Ectodermal cell (in vitro differentiated cells): ENCODE results near the gene ZBTB7C.

Experiments
- H3K27ac ChIP-seq: 2 replicates; pipeline ENCODE4 v1.7.0; 2013; ENCODE audit warnings: mild to moderate bottlenecking, low read depth, low read length; ENCODE audit not compliant: insufficient read depth, poor library complexity, severe bottlenecking
- H3K27me3 ChIP-seq: 2 replicates; pipeline ENCODE4 v1.7.0; 2013; ENCODE audit warnings: mild to moderate bottlenecking, low read length; ENCODE audit not compliant: insufficient read depth, control insufficient read depth, poor library complexity, severe bottlenecking
- H3K36me3 ChIP-seq: one replicate; pipeline ENCODE4 v1.7.0; 2013; ENCODE audit warnings: low read length; ENCODE audit not compliant: control insufficient read depth, insufficient read depth
- H3K4me1 ChIP-seq: one replicate; pipeline ENCODE4 v1.7.0; 2013; ENCODE audit warnings: low read length; ENCODE audit not compliant: control insufficient read depth, insufficient read depth
- H3K4me3 ChIP-seq: 2 replicates; pipeline ENCODE4 v1.7.0; 2013; ENCODE audit warnings: low read depth, low read length, control low read depth; ENCODE audit not compliant: insufficient read depth
- H3K9me3 ChIP-seq: 2 replicates; pipeline ENCODE4 v1.7.0; 2013; ENCODE audit warnings: mild to moderate bottlenecking, low read length, moderate library complexity; ENCODE audit not compliant: control insufficient read depth
- WGBS, 2 experiments: methylation state at CpG; one replicate each; pipeline ENCODE4 v1.1.7; 2013; ENCODE audit warnings: missing lambda C conversion rate in 2 of 2; 5-methylcytosine and 5-hydroxymethylcytosine counted together

ZBTB7C gene

GRCh38 chr18:48304906-48305693 is 104.1 kb downstream of the ZBTB7C start:
- Histone ChIP-seq H3K36me3 (no peaks in the 10 kb centered on the region), H3K4me3 (no peak overlapping the region), H3K27ac (no peak overlapping the region), H3K9me3 (no peaks in the 10 kb centered on the region), H3K27me3 (no peaks in the 10 kb centered on the region), H3K4me1 (peaks cover 6% of the 10 kb centered on the region)
- 90 to 93% methylated on average over 16 of the region's 16 CpGs for WGBS, 2 experiments

- Histone ChIP-seq H3K36me3 (no peaks in the 10 kb centered on the region), H3K27me3 (no peaks in the 10 kb centered on the region), H3K4me3 (no peak overlapping the region), H3K27ac (no peak overlapping the region), H3K4me1 (peaks cover 6% of the 10 kb centered on the region), H3K9me3 (no peaks in the 10 kb centered on the region)
- 89% methylated on average over 3 of the region's 3 CpGs for whole genome bisulfite sequencing, 2 experiments
Measured at GRCh38 chr18:48303883-48304282, 105.3 kb downstream of the ZBTB7C start.

GRCh38 chr18:48302736-48303135 is 106.4 kb downstream of the ZBTB7C start:
- H3K36me3 ChIP-seq = no peaks in the 10 kb centered on the region
- H3K4me1 ChIP-seq = peaks cover 6% of the 10 kb centered on the region
- H3K9me3 ChIP-seq = no peaks in the 10 kb centered on the region
- WGBS, 2 experiments = 93% methylated on average over 3 of the region's 3 CpGs
- H3K4me3 ChIP-seq = no peak overlapping the region
- no peaks in the 10 kb centered on the region for H3K27me3 ChIP-seq
- H3K27ac ChIP-seq = no peak overlapping the region

- Histone ChIP-seq H3K36me3 (no peaks in the 10 kb centered on the region), H3K4me3 (no peak overlapping the region), H3K27me3 (no peaks in the 10 kb centered on the region), H3K9me3 (no peaks in the 10 kb centered on the region), H3K4me1 (peaks cover 6% of the 10 kb centered on the region), H3K27ac (no peak overlapping the region)
- WGBS, 2 experiments = 49 to 50% methylated on average over 6 of the region's 6 CpGs
Measured at GRCh38 chr18:48300463-48300961, 108.7 kb downstream of the ZBTB7C start.

- Histone ChIP-seq H3K36me3 (no peaks in the 10 kb centered on the region), H3K4me3 (no peak overlapping the region), H3K9me3 (no peaks in the 10 kb centered on the region), H3K4me1 (peaks cover 21% of the 10 kb centered on the region), H3K27me3 (no peaks in the 10 kb centered on the region), H3K27ac (no peak overlapping the region)
- WGBS, 2 experiments = 95% methylated on average over 4 of the region's 4 CpGs
Measured at GRCh38 chr18:48297139-48297538, 112.0 kb downstream of the ZBTB7C start.

- no peaks in the 10 kb centered on the region for H3K36me3 ChIP-seq
- no peaks in the 10 kb centered on the region for H3K27me3 ChIP-seq
- WGBS, 2 experiments = 94 to 96% methylated on average over 13 of the region's 13 CpGs
- peaks cover 21% of the 10 kb centered on the region for H3K4me1 ChIP-seq
- no peaks in the 10 kb centered on the region for H3K9me3 ChIP-seq
- H3K27ac ChIP-seq = no peak overlapping the region
- no peak overlapping the region for H3K4me3 ChIP-seq
Measured at GRCh38 chr18:48296581-48296980, 112.6 kb downstream of the ZBTB7C start.

- H3K4me1 ChIP-seq = peaks cover 19% of the 10 kb centered on the region
- no peaks in the 10 kb centered on the region for H3K9me3 ChIP-seq
- no peak overlapping the region for H3K27ac ChIP-seq
- no peaks in the 10 kb centered on the region for H3K36me3 ChIP-seq
- H3K4me3 ChIP-seq = no peak overlapping the region
- WGBS, 2 experiments = 42 to 46% methylated on average over 10 of the region's 10 CpGs
- no peaks in the 10 kb centered on the region for H3K27me3 ChIP-seq
Measured at GRCh38 chr18:48295586-48296311, 113.4 kb downstream of the ZBTB7C start.

- Histone ChIP-seq H3K4me3 (no peak overlapping the region), H3K27me3 (no peaks in the 10 kb centered on the region), H3K9me3 (no peaks in the 10 kb centered on the region), H3K27ac (no peak overlapping the region), H3K4me1 (peaks cover 22% of the 10 kb centered on the region), H3K36me3 (no peaks in the 10 kb centered on the region)
- WGBS, 2 experiments = 84 to 88% methylated on average over 12 of the region's 12 CpGs
Measured at GRCh38 chr18:48294899-48295585, 114.1 kb downstream of the ZBTB7C start.

- no peaks in the 10 kb centered on the region for H3K36me3 ChIP-seq
- H3K27me3 ChIP-seq = no peaks in the 10 kb centered on the region
- peaks cover 25% of the 10 kb centered on the region for H3K4me1 ChIP-seq
- no peaks in the 10 kb centered on the region for H3K9me3 ChIP-seq
- no peak overlapping the region for H3K4me3 ChIP-seq
- no peak overlapping the region for H3K27ac ChIP-seq
- WGBS, 2 experiments = 75 to 76% methylated on average over 16 of the region's 16 CpGs
Measured at GRCh38 chr18:48293954-48294898, 115.0 kb downstream of the ZBTB7C start.
